Activated naive CD4-positive, alpha-beta T cell treated with anti-CD3 and anti-CD28 coated beads for 36 hours (primary cell): Measurements from ENCODE around the gene GNA15. TPM values are rescaled to one million over a fixed set of nuclear protein-coding genes. Genes with fewer than 3 reads are reported as not detected.

Experiments
- CTCF ChIA-PET: fragments of 350-600 bp; sonication (Branson Sonifier 250); formaldehyde crosslinking; loops from one replicate; lab custom pipeline; 2021; ENCODE audit warnings: antibody characterized with exemption; lab: Charles Lee
- DNase-seq: peaks from one replicate; pipeline ENCODE4 v3.0.0-alpha.2; 2020
- H3K27ac Mint-ChIP-seq: one replicate; pipeline ENCODE4 v1.8.0; 2021; ENCODE audit warnings: mild to moderate bottlenecking, mixed read lengths
- H3K27me3 Mint-ChIP-seq: one replicate; pipeline ENCODE4 v1.8.0; 2021; ENCODE audit warnings: low read depth, mixed read lengths
- H3K36me3 Mint-ChIP-seq: one replicate; pipeline ENCODE4 v1.8.0; 2021; ENCODE audit warnings: low read depth, mixed read lengths
- H3K4me1 Mint-ChIP-seq: one replicate; pipeline ENCODE4 v1.8.0; 2021; ENCODE audit warnings: low read depth, mixed read lengths
- H3K4me3 Mint-ChIP-seq: one replicate; pipeline ENCODE4 v1.8.0; 2021; ENCODE audit warnings: mild to moderate bottlenecking, moderate library complexity, mixed read lengths
- H3K9me3 Mint-ChIP-seq: one replicate; pipeline ENCODE4 v1.8.0; 2021; ENCODE audit warnings: mixed read lengths
- intact Hi-C: fragments of 100-400 bp; cut with micrococcal nuclease; formaldehyde crosslinking; loops from one replicate; pipeline ENCODE4 v1.15.1; 2023
- total RNA-seq, 2 experiments: library from RNA; stranded (reverse); gene quantifications; one replicate each; pipeline ENCODE4 v1.2.3, GENCODE V29; 2021

The GNA15 gene
- total RNA-seq, 2 experiments from 2014 or later = 26.6 to 28.4 TPM

GRCh38 chr19:3099347-3100145, 36.3 kb upstream of the GNA15 start:
- Mint-ChIP-seq H3K36me3 (no peaks in the 10 kb centered on the region), H3K27ac (no peak overlapping the region), H3K27me3 (no peaks in the 10 kb centered on the region), H3K4me1 (peaks cover 46% of the 10 kb centered on the region), H3K4me3 (no peak overlapping the region), H3K9me3 (no peaks in the 10 kb centered on the region)
- CTCF ChIA-PET = interaction anchor here (0.6 to 1.0 kb wide), 3 partner anchors 9 to 27 kb away, joined by 3 read pairs; no protein-coding TSS in a partner anchor
- intact Hi-C loops = no loop called here
- DNase-seq = no peak

- no peak overlapping the region for H3K4me3 Mint-ChIP-seq
- peaks cover 42% of the 10 kb centered on the region for H3K4me1 Mint-ChIP-seq
- DNase-seq = no peak
- no peak overlapping the region for H3K27ac Mint-ChIP-seq
- intact Hi-C loops = no loop called here
- no peaks in the 10 kb centered on the region for H3K36me3 Mint-ChIP-seq
- H3K27me3 Mint-ChIP-seq = no peaks in the 10 kb centered on the region
- H3K9me3 Mint-ChIP-seq = no peaks in the 10 kb centered on the region
- CTCF ChIA-PET = interaction anchor here (0.6 to 6.7 kb wide), 3 partner anchors 25 to 316 kb away, joined by 3 to 64 read pairs (median 4); no protein-coding TSS in a partner anchor
Measured at GRCh38 chr19:3100331-3100730, 35.5 kb upstream of the GNA15 start.

GRCh38 chr19:3100747-3101730, 34.8 kb upstream of the GNA15 start:
- peaks cover 35% of the 10 kb centered on the region for H3K4me1 Mint-ChIP-seq
- no peaks in the 10 kb centered on the region for H3K9me3 Mint-ChIP-seq
- intact Hi-C loops = no loop called here
- no peaks in the 10 kb centered on the region for H3K36me3 Mint-ChIP-seq
- DNase-seq = no peak
- CTCF ChIA-PET = interaction anchor here (0.6 to 6.7 kb wide), 3 partner anchors 25 to 317 kb away, joined by 3 to 64 read pairs (median 4); no protein-coding TSS in a partner anchor
- H3K27me3 Mint-ChIP-seq = no peaks in the 10 kb centered on the region
- no peak overlapping the region for H3K4me3 Mint-ChIP-seq
- no peak overlapping the region for H3K27ac Mint-ChIP-seq

DNA sequence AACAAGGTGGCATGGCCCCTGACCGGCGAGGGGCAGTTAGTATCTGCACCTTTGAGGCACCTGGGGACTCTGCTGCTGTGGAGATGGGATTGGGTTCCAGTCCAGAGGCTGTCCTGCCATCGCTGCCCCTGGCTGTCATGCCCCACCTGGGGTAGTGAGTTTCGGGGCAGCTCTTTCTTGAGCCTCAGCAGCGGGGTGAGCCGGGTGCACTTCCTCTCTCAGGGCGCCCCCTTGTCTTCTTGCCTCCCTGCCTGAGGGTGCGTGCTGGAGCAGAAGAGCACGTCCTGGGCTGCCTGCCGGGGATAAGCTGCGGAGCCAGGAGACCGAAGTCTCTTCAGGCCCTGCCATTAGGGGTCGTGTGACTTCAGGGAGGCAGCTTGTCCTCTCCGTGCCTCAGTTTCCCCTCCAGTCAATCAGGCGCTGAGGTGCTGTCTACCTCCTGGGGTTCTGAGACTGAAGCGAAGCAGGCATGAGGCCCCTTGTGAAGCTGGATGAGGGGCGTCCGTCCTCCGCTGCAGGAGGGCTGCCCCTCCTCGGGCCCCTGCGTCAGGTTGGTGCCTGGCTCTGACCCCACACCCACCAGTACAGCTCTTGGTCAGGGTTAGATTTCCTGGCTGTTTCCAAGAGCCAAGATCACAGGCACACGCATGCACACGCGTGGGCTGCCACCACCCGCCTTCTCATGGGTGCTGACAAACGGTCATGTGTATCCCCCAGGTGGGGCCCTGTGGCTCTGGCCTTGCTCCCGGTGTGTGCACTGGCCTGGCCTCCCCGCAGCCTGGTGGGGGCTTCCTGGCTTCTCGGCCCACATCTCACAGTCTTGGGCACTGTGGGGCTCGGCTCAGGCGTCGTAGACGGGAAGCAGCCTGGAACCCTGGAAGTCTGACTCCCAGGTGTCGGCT, 33.3 kb upstream of the GNA15 start:
- Mint-ChIP-seq H3K36me3 (no peaks in the 10 kb centered on the region), H3K27me3 (no peaks in the 10 kb centered on the region), H3K4me1 (peaks cover 30% of the 10 kb centered on the region), H3K4me3 (no peak overlapping the region), H3K9me3 (no peaks in the 10 kb centered on the region), H3K27ac (no peak overlapping the region)
- DNase-seq = no peak
- intact Hi-C loops = no loop called here
- CTCF ChIA-PET = interaction anchor here (0.5 to 6.7 kb wide), 6 partner anchors 11 to 502 kb away, joined by 3 to 64 read pairs (median 6); no protein-coding TSS in a partner anchor

DNA sequence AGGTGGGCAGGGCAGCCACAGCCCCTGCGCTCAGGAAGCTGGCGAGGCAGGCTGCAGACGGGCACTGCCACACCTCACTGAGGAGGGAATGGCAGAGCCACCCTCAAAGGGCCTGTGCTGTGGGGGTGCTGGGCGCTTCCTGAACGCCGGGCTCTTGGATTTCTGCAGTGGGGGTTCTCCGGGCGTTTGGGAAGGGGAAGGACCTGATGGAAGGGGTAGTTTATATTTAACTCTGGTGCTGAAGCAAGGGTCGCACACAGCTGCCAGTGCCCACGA, 31.2 kb upstream of the GNA15 start:
- Mint-ChIP-seq H3K9me3 (no peaks in the 10 kb centered on the region), H3K27me3 (no peaks in the 10 kb centered on the region), H3K36me3 (no peaks in the 10 kb centered on the region), H3K4me1 (peaks cover 17% of the 10 kb centered on the region), H3K4me3 (no peak overlapping the region), H3K27ac (no peak overlapping the region)
- intact Hi-C loops = loop anchor here (1.0 kb wide), 4 partner anchors 28 to 456 kb away; no protein-coding TSS in a partner anchor
- DNase-seq = no peak
- CTCF ChIA-PET = interaction anchor here (1.0 to 6.7 kb wide), 14 partner anchors 9 to 153 kb away, joined by 3 to 64 read pairs (median 10); partner anchors contain the start of gene CELF5

GRCh38 chr19:3105641-3106508, 30.0 kb upstream of the GNA15 start:
- intact Hi-C loops = no loop called here
- Mint-ChIP-seq H3K4me1 (peaks cover 12% of the 10 kb centered on the region), H3K4me3 (no peak overlapping the region), H3K36me3 (no peaks in the 10 kb centered on the region), H3K27me3 (no peaks in the 10 kb centered on the region), H3K27ac (no peak overlapping the region), H3K9me3 (no peaks in the 10 kb centered on the region)
- DNase-seq = no peak
- CTCF ChIA-PET = interaction anchor here (0.6 to 6.7 kb wide), 8 partner anchors 30 to 154 kb away, joined by 3 to 64 read pairs (median 6); partner anchors contain the start of gene CELF5

DNA sequence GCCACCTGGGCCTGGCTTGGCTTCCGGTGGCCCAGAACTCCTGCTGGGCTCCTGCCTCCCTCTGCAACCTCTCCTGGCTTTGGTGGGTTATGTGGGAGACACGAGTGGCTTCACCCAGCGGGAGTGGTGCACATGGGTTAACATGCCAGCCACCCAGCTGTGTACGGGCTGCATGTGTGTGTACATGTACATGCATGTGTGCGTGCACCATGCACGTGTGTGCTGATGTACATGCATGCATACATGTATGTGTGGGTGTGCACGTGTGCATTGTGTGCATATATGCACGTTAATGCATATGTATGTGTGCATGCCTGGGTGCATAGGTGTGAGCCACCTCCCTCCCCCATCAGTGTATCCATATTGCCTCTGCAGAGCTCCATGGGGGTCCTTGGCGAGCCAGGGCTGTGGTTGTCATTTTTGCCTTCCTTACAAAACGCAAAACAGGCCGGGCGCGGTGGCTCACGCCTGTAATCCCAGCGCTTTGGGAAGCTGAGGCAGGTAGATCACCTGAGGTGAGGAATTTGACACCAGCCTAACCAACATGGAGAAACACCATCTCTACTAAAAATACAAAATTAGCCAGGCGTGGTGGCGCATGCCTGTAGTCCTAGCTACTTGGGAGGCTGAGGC, 29.2 kb upstream of the GNA15 start:
- Mint-ChIP-seq H3K4me3 (no peak overlapping the region), H3K27me3 (no peaks in the 10 kb centered on the region), H3K36me3 (no peaks in the 10 kb centered on the region), H3K4me1 (peaks cover 12% of the 10 kb centered on the region), H3K27ac (no peak overlapping the region), H3K9me3 (no peaks in the 10 kb centered on the region)
- intact Hi-C loops = no loop called here
- CTCF ChIA-PET = interaction anchor here (0.6 to 6.7 kb wide), 7 partner anchors 10 to 155 kb away, joined by 3 to 64 read pairs (median 11); no protein-coding TSS in a partner anchor
- no peak for DNase-seq

DNA sequence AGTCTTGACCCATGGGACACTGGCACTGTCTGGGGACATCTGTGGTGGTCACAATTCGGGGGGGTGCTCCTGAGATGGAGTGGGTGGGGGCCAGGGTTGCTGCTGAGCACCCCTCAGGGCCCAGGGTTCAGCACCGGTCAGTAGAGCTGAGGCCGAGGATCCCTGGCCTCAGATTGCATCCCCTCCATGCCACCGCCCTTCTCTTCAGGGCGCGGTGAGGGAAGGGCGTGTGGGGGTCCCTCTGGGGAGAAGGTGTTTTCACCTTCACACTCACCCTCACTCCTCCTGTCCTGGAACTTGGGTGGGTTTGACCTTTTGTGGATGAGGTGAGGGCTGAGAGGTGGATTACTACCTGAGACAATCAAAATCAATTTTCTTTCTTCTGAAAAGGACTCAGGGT, 28.2 kb upstream of the GNA15 start:
- no peak overlapping the region for H3K27ac Mint-ChIP-seq
- H3K27me3 Mint-ChIP-seq = no peaks in the 10 kb centered on the region
- no peak for DNase-seq
- intact Hi-C loops = no loop called here
- H3K9me3 Mint-ChIP-seq = no peaks in the 10 kb centered on the region
- H3K36me3 Mint-ChIP-seq = no peaks in the 10 kb centered on the region
- CTCF ChIA-PET = interaction anchor here (0.7 to 2.7 kb wide), 13 partner anchors 9 to 220 kb away, joined by 3 to 13 read pairs (median 4); no protein-coding TSS in a partner anchor
- peaks cover 11% of the 10 kb centered on the region for H3K4me1 Mint-ChIP-seq
- H3K4me3 Mint-ChIP-seq = no peak overlapping the region

DNA sequence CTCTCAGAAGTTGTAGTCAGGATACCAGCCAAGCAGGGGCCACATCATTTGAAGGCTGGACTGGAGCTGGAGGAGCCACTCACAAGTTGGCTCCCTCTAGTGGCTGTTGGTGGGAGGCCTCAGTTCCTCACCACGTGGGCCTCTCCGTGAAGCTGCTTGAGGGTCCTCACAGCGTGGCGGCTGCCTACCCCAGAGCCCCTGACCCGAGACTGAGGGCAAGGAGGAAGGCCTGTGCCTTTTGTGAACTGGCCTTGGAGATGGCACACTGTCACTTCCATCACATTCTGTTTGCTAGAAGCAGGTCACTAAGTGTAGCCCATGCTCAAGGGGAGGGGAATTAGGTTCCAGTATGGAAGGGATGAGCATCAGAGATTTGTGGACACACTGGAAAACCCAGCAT, 27.1 kb upstream of the GNA15 start:
- intact Hi-C loops = no loop called here
- CTCF ChIA-PET = interaction anchor here (0.6 to 2.7 kb wide), 23 partner anchors 10 to 239 kb away, joined by 3 to 13 read pairs (median 3); partner anchors contain the start of gene TLE6
- Mint-ChIP-seq H3K4me3 (no peak overlapping the region), H3K9me3 (no peaks in the 10 kb centered on the region), H3K27me3 (no peaks in the 10 kb centered on the region), H3K36me3 (no peaks in the 10 kb centered on the region), H3K27ac (no peak overlapping the region), H3K4me1 (peaks cover 9% of the 10 kb centered on the region)
- DNase-seq = peak; percentile 77

DNA sequence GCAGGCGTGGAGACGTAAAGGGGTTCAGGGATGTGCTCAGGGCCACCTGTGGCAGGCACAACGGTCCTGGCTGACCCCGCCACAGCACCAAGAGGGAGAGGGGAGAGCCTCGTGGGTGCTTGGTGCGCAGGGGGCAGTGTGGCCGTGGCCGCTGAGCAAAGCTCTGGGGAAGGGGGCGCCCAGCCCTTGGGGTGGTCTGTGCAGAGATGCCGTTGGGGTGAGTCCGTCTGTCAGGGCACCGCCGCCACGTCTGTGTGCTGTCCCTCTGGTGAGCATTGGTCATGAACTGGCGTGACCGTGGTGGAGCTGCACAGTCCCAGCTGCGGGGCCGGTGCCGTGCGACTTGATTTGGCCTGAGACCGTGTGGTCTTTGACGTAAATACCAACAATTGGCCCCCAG, 26.3 kb upstream of the GNA15 start:
- Mint-ChIP-seq H3K36me3 (no peaks in the 10 kb centered on the region), H3K27me3 (no peaks in the 10 kb centered on the region), H3K27ac (no peak overlapping the region), H3K9me3 (no peaks in the 10 kb centered on the region), H3K4me3 (no peak overlapping the region), H3K4me1 (peaks cover 3% of the 10 kb centered on the region)
- CTCF ChIA-PET = interaction anchor here (1.3 to 2.3 kb wide), 4 partner anchors 33 to 221 kb away, joined by 3 to 11 read pairs (median 7); no protein-coding TSS in a partner anchor
- intact Hi-C loops = no loop called here
- DNase-seq = no peak
